HEK293 (cell line): Measurements from ENCODE around the gene KIRREL3.

Source experiments
- CTCF ChIA-PET: fragments of 350-600 bp; formaldehyde crosslinking; extraction: SDS; loops from one replicate; lab custom pipeline; 2021; ENCODE audit warnings: antibody characterized with exemption; lab: Yijun Ruan, JAX
- POLR2A ChIA-PET: fragments of 300-600 bp; formaldehyde crosslinking; extraction: SDS; loops from one replicate; lab custom pipeline; 2020; ENCODE audit warnings: antibody characterized with exemption, inconsistent platforms; lab: Yijun Ruan, JAX
- H3K27ac ChIP-seq: fragments of 200-500 bp; sonication (Bioruptor generic); 2 replicates; pipeline ENCODE4 v1.5.1; 2014; ENCODE audit warnings: low read depth, low read length, control low read depth, inconsistent platforms; ENCODE audit errors: extremely low read depth
- H3K36me3 ChIP-seq, 2 experiments: fragments of 200-500 bp in 1 of 2; sonication (Bioruptor generic) in 1 of 2; 1 replicate in 1 of 2; 2 replicates in 1 of 2; pipeline ENCODE4 v1.5.1; 2014 to 2017; ENCODE audit warnings: inconsistent platforms in 2 of 2, low read length in 2 of 2; ENCODE audit not compliant: control insufficient read depth in 2 of 2, insufficient read depth in 1 of 2
- H3K4me1 ChIP-seq: fragments of 200-500 bp; sonication (Bioruptor generic); 2 replicates; pipeline ENCODE4 v1.5.1; 2014; ENCODE audit warnings: mild to moderate bottlenecking, low read length, inconsistent platforms; ENCODE audit not compliant: control insufficient read depth, insufficient read depth
- H3K4me3 ChIP-seq: 2 replicates; pipeline ENCODE4 v1.5.1; 2011; ENCODE audit warnings: low read depth, mild to moderate bottlenecking, control low read depth, low read length, moderate library complexity
- H3K9me3 ChIP-seq: fragments of 200-500 bp; sonication (Bioruptor generic); 2 replicates; pipeline ENCODE4 v1.5.1; 2014; ENCODE audit warnings: low read depth, low read length, inconsistent platforms; ENCODE audit not compliant: control insufficient read depth, insufficient read depth
- GLIS2 ChIP-seq: fragments of 450-650 bp; formaldehyde crosslinking; IDR thresholded peaks from 2 replicates; pipeline ENCODE4 v1.5.1; 2016; ENCODE audit warnings: missing biosample characterization, missing genetic modification characterization
- OVOL3 ChIP-seq: fragments of 450-650 bp; formaldehyde crosslinking; IDR thresholded peaks from 2 replicates; pipeline ENCODE4 v1.5.1; 2016; ENCODE audit warnings: missing biosample characterization, missing genetic modification characterization
- SCRT2 ChIP-seq: fragments of 450-650 bp; formaldehyde crosslinking; IDR thresholded peaks from 2 replicates; pipeline ENCODE4 v1.5.1; 2016; ENCODE audit warnings: missing biosample characterization, missing genetic modification characterization
- ZBTB1 ChIP-seq: fragments of 450-650 bp; formaldehyde crosslinking; IDR thresholded peaks from 2 replicates; pipeline ENCODE4 v1.5.1; 2016; ENCODE audit warnings: missing biosample characterization, missing genetic modification characterization
- ZBTB48 ChIP-seq: fragments of 450-650 bp; formaldehyde crosslinking; IDR thresholded peaks from 2 replicates; pipeline ENCODE4 v1.5.1; 2016; ENCODE audit warnings: missing biosample characterization, missing genetic modification characterization
- ZBTB7A ChIP-seq: fragments of 450-650 bp; formaldehyde crosslinking; IDR thresholded peaks from 2 replicates; pipeline ENCODE4 v1.5.1; 2016; ENCODE audit warnings: low read depth, missing biosample characterization, missing genetic modification characterization
- ZBTB8A ChIP-seq: fragments of 450-650 bp; formaldehyde crosslinking; IDR thresholded peaks from 2 replicates; pipeline ENCODE4 v1.5.1; 2016; ENCODE audit warnings: missing biosample characterization, missing genetic modification characterization
- ZNF132 ChIP-seq: fragments of 450-650 bp; formaldehyde crosslinking; IDR thresholded peaks from 2 replicates; pipeline ENCODE4 v1.5.1; 2017; ENCODE audit warnings: missing biosample characterization, missing genetic modification characterization, borderline replicate concordance
- ZNF248 ChIP-seq: fragments of 450-650 bp; formaldehyde crosslinking; IDR thresholded peaks from 2 replicates; pipeline ENCODE4 v1.5.1; 2017; ENCODE audit warnings: missing biosample characterization, missing genetic modification characterization
- ZNF335 ChIP-seq: fragments of 450-650 bp; formaldehyde crosslinking; conservative IDR thresholded peaks from 2 replicates; pipeline ENCODE4 v1.5.1; 2016; ENCODE audit warnings: missing biosample characterization, missing genetic modification characterization
- ZNF423 ChIP-seq: fragments of 450-650 bp; formaldehyde crosslinking; IDR thresholded peaks from 2 replicates; pipeline ENCODE4 v1.5.1; 2016; ENCODE audit warnings: missing biosample characterization, missing genetic modification characterization
- ZNF555 ChIP-seq: fragments of 450-650 bp; formaldehyde crosslinking; conservative IDR thresholded peaks from 2 replicates; pipeline ENCODE4 v1.5.1; 2017; ENCODE audit warnings: missing biosample characterization, mild to moderate bottlenecking, missing genetic modification characterization, inconsistent platforms
- ZNF561 ChIP-seq: fragments of 450-650 bp; IDR thresholded peaks from 2 replicates; pipeline ENCODE4 v1.5.1; 2018; ENCODE audit warnings: missing biosample characterization, missing genetic modification characterization, borderline replicate concordance
- ZNF596 ChIP-seq: fragments of 450-650 bp; IDR thresholded peaks from 2 replicates; pipeline ENCODE4 v1.5.0; 2018; ENCODE audit warnings: missing biosample characterization, mild to moderate bottlenecking, missing genetic modification characterization, moderate library complexity
- ZNF610 ChIP-seq: fragments of 450-650 bp; formaldehyde crosslinking; IDR thresholded peaks from 2 replicates; pipeline ENCODE4 v1.5.1; 2016; ENCODE audit warnings: missing biosample characterization, missing genetic modification characterization, borderline replicate concordance
- ZNF670 ChIP-seq: fragments of 450-650 bp; formaldehyde crosslinking; IDR thresholded peaks from 2 replicates; pipeline ENCODE4 v1.5.1; 2016; ENCODE audit warnings: missing biosample characterization, missing genetic modification characterization, low read depth
- ZNF677 ChIP-seq: fragments of 450-650 bp; IDR thresholded peaks from 2 replicates; pipeline ENCODE4 v1.5.0; 2018; ENCODE audit warnings: missing biosample characterization, mild to moderate bottlenecking, missing genetic modification characterization, moderate library complexity
- ZNF747 ChIP-seq: fragments of 450-650 bp; formaldehyde crosslinking; IDR thresholded peaks from 2 replicates; pipeline ENCODE4 v1.5.1; 2016; ENCODE audit warnings: missing biosample characterization, missing genetic modification characterization
- ZNF785 ChIP-seq: fragments of 450-650 bp; formaldehyde crosslinking; IDR thresholded peaks from 2 replicates; pipeline ENCODE4 v1.5.1; 2016; ENCODE audit warnings: missing biosample characterization, missing genetic modification characterization
- TF ChIP-seq, protein P1 (sequence below): fragments of 450-650 bp; formaldehyde crosslinking; IDR thresholded peaks from 2 replicates; pipeline ENCODE4 v1.5.1; 2016; ENCODE audit warnings: missing biosample characterization, missing genetic modification characterization
- TF ChIP-seq, protein P2 (sequence below): fragments of 450-650 bp; formaldehyde crosslinking; IDR thresholded peaks from 2 replicates; pipeline ENCODE4 v1.5.1; 2016; ENCODE audit warnings: missing biosample characterization, missing genetic modification characterization
- TF ChIP-seq, protein P3 (sequence below): fragments of 450-650 bp; formaldehyde crosslinking; IDR thresholded peaks from 2 replicates; pipeline ENCODE4 v1.5.1; 2016; ENCODE audit warnings: missing biosample characterization, missing genetic modification characterization
- TF ChIP-seq, protein P4 (sequence below): fragments of 450-650 bp; formaldehyde crosslinking; IDR thresholded peaks from 2 replicates; pipeline ENCODE4 v1.5.1; 2017; ENCODE audit warnings: missing biosample characterization, missing genetic modification characterization
- TF ChIP-seq, protein P5 (sequence below): fragments of 450-650 bp; formaldehyde crosslinking; IDR thresholded peaks from 2 replicates; pipeline ENCODE4 v1.5.1; 2017; ENCODE audit warnings: missing biosample characterization, missing genetic modification characterization
- TF ChIP-seq, protein P6 (sequence below): fragments of 450-650 bp; formaldehyde crosslinking; IDR thresholded peaks from 2 replicates; pipeline ENCODE4 v1.5.1; 2017; ENCODE audit warnings: missing biosample characterization, mild to moderate bottlenecking, missing genetic modification characterization, moderate library complexity

KIRREL3 gene

DNA sequence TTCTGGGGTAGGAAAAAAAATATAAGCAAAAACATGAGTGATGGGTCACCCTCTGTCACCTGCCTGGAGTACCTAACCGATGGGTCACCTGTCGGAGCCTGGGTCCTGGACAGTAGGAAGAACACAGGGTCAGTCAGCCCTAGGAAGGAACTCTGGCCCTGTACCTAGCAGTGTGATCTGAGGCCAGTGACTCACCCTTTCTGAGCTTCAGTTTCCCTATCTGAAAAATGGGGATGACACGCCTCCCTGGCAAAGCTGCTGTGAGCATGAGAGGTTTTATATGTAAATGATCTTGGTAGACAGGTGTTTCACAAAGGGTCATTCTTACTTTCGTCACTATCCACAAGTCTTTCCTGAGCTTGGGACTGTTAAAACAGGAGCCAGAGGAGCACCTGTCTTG, 463.1 kb downstream of the KIRREL3 start (continued):
- TF ChIP-seq, protein P1, sequence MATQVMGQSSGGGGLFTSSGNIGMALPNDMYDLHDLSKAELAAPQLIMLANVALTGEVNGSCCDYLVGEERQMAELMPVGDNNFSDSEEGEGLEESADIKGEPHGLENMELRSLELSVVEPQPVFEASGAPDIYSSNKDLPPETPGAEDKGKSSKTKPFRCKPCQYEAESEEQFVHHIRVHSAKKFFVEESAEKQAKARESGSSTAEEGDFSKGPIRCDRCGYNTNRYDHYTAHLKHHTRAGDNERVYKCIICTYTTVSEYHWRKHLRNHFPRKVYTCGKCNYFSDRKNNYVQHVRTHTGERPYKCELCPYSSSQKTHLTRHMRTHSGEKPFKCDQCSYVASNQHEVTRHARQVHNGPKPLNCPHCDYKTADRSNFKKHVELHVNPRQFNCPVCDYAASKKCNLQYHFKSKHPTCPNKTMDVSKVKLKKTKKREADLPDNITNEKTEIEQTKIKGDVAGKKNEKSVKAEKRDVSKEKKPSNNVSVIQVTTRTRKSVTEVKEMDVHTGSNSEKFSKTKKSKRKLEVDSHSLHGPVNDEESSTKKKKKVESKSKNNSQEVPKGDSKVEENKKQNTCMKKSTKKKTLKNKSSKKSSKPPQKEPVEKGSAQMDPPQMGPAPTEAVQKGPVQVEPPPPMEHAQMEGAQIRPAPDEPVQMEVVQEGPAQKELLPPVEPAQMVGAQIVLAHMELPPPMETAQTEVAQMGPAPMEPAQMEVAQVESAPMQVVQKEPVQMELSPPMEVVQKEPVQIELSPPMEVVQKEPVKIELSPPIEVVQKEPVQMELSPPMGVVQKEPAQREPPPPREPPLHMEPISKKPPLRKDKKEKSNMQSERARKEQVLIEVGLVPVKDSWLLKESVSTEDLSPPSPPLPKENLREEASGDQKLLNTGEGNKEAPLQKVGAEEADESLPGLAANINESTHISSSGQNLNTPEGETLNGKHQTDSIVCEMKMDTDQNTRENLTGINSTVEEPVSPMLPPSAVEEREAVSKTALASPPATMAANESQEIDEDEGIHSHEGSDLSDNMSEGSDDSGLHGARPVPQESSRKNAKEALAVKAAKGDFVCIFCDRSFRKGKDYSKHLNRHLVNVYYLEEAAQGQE (tag by site-specific recombination), result no peak
- TF ChIP-seq ZBTB1 (tag by site-specific recombination) (no peak), ZBTB8A (tag by site-specific recombination) (no peak), ZNF670 (tag by site-specific recombination) (no peak), ZNF596 (tag by site-specific recombination) (no peak)
- TF ChIP-seq, protein P2, sequence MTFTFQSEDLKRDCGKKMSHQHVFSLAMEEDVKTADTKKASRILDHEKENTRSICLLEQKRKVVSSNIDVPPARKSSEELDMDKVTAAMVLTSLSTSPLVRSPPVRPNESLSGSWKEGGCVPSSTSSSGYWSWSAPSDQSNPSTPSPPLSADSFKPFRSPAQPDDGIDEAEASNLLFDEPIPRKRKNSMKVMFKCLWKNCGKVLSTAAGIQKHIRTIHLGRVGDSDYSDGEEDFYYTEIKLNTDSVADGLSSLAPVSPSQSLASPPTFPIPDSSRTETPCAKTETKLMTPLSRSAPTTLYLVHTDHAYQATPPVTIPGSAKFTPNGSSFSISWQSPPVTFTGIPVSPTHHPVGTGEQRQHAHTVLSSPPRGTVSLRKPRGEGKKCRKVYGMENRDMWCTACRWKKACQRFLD (tag by site-specific recombination), result no peak
- TF ChIP-seq, protein P3, sequence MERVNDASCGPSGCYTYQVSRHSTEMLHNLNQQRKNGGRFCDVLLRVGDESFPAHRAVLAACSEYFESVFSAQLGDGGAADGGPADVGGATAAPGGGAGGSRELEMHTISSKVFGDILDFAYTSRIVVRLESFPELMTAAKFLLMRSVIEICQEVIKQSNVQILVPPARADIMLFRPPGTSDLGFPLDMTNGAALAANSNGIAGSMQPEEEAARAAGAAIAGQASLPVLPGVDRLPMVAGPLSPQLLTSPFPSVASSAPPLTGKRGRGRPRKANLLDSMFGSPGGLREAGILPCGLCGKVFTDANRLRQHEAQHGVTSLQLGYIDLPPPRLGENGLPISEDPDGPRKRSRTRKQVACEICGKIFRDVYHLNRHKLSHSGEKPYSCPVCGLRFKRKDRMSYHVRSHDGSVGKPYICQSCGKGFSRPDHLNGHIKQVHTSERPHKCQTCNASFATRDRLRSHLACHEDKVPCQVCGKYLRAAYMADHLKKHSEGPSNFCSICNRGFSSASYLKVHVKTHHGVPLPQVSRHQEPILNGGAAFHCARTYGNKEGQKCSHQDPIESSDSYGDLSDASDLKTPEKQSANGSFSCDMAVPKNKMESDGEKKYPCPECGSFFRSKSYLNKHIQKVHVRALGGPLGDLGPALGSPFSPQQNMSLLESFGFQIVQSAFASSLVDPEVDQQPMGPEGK (tag by site-specific recombination), result no peak

DNA sequence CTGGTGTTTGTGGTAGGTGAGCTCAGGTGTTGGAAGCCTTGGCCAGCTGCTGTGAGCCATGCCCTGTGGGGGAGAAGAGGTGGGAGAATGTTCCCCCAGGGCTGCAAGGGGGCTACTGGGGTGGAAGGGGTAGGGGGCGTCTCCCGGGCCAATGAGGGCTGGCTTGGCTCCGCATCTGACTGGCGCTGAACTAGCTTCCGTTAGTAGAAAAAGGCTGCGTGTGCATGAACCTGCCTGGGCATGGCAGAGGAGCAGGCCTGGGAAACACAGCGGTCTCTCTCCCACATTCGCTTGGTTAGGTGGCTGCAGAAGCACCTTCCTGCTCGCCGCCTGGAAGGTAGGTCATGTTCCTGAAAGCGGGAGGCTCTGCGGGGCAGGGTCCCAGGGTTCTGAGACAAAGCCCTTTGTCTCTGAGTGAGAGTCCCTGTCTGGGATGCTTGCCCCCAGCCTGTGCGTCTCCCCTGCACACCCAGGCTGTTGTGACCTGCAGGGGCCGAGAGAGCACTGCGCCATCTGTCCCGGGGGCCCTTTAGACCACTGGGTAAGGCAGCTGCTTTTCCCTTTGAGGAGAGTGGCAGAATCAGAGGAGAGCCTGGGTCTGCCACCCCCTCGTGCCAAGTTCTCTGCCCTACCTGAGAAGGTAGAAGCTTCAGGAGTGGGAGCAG, 466.3 kb downstream of the KIRREL3 start:
- H3K27ac ChIP-seq, result no peak overlapping the region

DNA sequence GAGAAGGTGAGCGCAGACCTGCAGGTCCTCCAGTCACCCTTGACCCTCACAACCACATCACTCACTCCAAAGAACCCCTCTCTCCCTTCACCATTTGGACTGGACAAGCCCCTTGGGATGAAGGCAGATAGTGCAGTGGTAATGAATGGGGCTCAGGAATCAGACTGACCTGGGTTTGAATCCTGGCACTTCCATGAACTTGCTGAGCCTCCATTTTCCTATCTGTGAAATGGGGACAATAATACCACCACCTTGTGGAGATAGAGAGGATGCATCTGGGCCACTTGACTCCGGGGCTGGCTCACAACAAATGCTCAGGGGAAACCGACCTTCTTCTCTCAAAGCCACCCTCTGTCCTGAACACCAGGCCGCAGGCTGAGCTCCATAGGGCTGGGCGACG, 467.0 kb downstream of the KIRREL3 start:
- TF ChIP-seq ZNF132 (tag by site-specific recombination) (no peak), ZNF335 (tag by site-specific recombination) (no peak), ZNF423 (tag by site-specific recombination) (no peak), SCRT2 (no peak), ZNF747 (no peak), ZNF677 (tag by site-specific recombination) (no peak)
- TF ChIP-seq, protein P4, sequence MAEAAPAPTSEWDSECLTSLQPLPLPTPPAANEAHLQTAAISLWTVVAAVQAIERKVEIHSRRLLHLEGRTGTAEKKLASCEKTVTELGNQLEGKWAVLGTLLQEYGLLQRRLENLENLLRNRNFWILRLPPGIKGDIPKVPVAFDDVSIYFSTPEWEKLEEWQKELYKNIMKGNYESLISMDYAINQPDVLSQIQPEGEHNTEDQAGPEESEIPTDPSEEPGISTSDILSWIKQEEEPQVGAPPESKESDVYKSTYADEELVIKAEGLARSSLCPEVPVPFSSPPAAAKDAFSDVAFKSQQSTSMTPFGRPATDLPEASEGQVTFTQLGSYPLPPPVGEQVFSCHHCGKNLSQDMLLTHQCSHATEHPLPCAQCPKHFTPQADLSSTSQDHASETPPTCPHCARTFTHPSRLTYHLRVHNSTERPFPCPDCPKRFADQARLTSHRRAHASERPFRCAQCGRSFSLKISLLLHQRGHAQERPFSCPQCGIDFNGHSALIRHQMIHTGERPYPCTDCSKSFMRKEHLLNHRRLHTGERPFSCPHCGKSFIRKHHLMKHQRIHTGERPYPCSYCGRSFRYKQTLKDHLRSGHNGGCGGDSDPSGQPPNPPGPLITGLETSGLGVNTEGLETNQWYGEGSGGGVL (tag by site-specific recombination), result no peak
- TF ChIP-seq, protein P5, sequence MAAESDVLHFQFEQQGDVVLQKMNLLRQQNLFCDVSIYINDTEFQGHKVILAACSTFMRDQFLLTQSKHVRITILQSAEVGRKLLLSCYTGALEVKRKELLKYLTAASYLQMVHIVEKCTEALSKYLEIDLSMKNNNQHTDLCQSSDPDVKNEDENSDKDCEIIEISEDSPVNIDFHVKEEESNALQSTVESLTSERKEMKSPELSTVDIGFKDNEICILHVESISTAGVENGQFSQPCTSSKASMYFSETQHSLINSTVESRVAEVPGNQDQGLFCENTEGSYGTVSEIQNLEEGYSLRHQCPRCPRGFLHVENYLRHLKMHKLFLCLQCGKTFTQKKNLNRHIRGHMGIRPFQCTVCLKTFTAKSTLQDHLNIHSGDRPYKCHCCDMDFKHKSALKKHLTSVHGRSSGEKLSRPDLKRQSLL (tag by site-specific recombination), result no peak
- H3K9me3 ChIP-seq, result no peaks in the 10 kb centered on the region
- POLR2A ChIA-PET, result no interaction called here
- no peak overlapping the region for H3K27ac ChIP-seq
- no peak overlapping the region for H3K4me3 ChIP-seq
- CTCF ChIA-PET, result interaction anchor here (0.6 to 0.7 kb wide), 2 partner anchors 476 to 1105 kb away, joined by 3 read pairs; no protein-coding TSS in a partner anchor
- no peaks in the 10 kb centered on the region for H3K36me3 ChIP-seq
- H3K4me1 ChIP-seq, result no peaks in the 10 kb centered on the region

More for the DNA sequence above, 466.3 kb downstream of the KIRREL3 start:
- no peaks in the 10 kb centered on the region for H3K4me1 ChIP-seq
- no peaks in the 10 kb centered on the region for H3K36me3 ChIP-seq
- CTCF ChIA-PET, result interaction anchor here (0.6 kb wide), 1 partner anchor 1105 kb away, joined by 3 read pairs; no protein-coding TSS in a partner anchor
- no peak overlapping the region for H3K4me3 ChIP-seq
- no peak for TF ChIP-seq ZNF561 (tag by site-specific recombination)
- TF ChIP-seq ZBTB48 (tag by site-specific recombination), result no peak
- no peak for TF ChIP-seq GLIS2
- no peak for TF ChIP-seq ZBTB7A (tag by site-specific recombination)
- TF ChIP-seq, protein P6, sequence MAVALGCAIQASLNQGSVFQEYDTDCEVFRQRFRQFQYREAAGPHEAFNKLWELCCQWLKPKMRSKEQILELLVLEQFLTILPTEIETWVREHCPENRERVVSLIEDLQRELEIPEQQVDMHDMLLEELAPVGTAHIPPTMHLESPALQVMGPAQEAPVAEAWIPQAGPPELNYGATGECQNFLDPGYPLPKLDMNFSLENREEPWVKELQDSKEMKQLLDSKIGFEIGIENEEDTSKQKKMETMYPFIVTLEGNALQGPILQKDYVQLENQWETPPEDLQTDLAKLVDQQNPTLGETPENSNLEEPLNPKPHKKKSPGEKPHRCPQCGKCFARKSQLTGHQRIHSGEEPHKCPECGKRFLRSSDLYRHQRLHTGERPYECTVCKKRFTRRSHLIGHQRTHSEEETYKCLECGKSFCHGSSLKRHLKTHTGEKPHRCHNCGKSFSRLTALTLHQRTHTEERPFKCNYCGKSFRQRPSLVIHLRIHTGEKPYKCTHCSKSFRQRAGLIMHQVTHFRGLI (tag by site-specific recombination), result no peak
- TF ChIP-seq OVOL3 (tag by site-specific recombination), result no peak
- no peak for TF ChIP-seq ZNF610 (tag by site-specific recombination)
- no peak for TF ChIP-seq ZNF785 (tag by site-specific recombination)
- no peak for TF ChIP-seq ZNF555 (tag by site-specific recombination)
- no peak for TF ChIP-seq ZNF248 (tag by site-specific recombination)
- TF ChIP-seq, all 188 proteins: peak for 0
- H3K9me3 ChIP-seq, result no peaks in the 10 kb centered on the region
- POLR2A ChIA-PET, result no interaction called here
